HG03342 (cell line): ENCODE results near the gene TBCCD1.
"Not testable (repeated sequence)": the region's sequence is repeated elsewhere in the genome, so short reads cannot be mapped to it uniquely, and the experiment has no call there.

Source experiments
- ATAC-seq: cut with Tn5 transposase; IDR thresholded peaks from one replicate; pipeline ENCODE4 v1.9.1; 2021; ENCODE audit warnings: mild to moderate bottlenecking, moderate library complexity; ENCODE audit not compliant: unreplicated experiment

Gene TBCCD1

DNA sequence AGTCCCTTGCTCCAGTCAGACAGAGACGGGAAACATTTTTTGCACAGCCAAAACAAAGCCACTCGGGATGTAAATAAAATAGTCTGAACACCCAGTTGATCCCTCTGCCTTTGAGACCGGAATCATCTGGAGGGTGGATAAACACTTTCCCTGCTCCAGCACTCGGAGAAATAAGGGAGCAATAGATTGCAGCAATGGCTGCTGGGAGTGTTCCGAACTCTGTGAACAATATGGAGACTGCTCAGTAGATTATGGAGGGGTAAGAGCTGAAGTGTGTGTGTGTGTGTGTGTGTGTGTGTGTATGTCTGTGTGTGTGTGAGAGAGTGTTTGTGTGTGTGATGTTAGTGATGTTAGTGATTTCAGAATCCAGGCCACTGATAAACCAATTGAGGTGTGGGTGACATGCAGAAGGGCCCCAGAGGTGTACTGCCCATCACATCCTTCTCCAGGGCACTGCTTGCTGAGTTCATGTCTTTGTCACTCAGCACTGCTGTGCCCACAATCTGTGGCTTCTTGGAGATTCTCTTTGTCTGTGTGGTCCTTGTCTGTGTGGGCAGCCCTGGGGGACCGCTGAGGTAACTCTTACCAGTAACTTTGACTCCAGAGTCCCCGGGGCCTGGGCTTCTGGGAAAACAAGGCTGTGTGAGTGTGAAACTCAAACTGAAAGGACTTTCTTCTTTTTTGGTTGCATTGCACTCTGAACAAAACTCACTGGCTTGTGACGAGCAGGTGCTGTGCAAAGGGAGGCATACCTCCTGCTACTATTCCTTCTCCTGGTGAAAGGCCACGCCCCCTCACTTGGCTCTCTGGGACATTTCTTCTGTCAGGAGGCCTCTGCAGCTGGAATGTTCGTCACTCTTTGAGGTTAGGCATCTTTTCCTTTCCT lies 45.9 kb downstream of the TBCCD1 start:
- peak; percentile 66 for ATAC-seq

DNA sequence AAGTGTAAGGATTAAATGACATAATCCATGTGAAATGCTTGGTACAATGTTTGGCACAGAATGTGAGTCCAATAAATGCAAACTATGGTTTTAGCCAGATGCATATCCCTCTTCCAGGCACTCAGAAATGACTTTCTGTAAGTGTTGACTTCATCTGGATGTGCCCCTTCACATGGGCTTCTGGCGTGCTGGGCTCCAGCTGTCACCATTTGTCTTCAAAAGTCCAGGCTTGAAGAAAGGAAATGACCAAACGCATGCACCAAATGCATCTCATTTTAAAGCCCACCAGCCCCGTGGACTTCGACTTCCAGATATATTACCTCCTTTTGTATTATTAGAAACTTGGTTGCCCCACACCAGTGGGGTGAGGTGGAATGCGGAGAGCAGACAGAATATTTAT lies 46.7 kb downstream of the TBCCD1 start:
- no peak for ATAC-seq

DNA sequence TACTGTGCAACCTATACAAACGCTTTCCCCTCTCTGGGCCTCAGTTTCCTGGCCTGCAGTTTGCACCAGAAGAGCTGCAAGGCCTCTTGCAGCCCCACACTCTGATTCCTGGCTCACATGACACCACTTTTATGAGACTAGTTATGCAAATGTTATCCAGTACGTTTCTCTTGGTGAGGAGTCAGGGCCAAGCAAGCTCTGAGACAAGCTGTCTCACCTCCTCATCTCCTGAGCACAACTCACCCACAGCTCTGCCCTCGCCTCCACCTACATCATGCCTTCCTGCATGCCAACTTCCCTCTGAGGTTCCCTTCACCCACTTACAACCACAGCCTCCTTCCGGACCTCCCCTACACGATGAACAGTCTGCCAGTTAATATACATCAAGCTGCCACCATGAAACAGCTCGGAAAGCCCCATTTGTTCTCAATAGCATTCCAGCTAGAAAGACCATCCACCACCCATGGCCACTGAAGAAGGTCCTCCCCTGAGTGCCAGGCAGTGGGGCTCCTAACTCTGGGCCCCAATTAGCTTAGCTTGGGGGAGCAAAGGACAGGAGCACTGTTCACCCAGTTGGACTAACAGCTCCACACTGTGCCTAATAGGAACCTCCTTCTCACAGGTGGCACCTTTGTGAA lies 48.0 kb downstream of the TBCCD1 start:
- peak; percentile 36 for ATAC-seq

DNA sequence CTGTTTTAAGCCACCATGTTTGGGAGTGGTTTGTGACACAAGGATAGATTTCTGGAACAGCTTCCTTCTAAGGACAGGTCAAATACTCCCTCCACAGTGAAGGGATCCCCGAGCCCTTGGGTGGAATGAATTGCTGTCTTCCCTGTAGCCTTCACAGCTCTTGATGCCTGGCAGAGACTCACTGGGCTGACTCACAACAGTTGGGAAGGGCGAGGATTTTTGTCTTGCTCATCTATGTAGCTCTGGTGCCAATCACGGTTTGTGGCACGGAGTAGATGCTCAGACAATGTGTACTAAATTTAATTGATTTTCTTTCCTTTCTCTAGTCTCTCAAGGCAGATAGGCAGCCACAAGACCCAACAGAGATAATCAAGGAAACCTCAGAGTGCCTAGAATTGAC lies 49.9 kb downstream of the TBCCD1 start:
- ATAC-seq: no peak

DNA sequence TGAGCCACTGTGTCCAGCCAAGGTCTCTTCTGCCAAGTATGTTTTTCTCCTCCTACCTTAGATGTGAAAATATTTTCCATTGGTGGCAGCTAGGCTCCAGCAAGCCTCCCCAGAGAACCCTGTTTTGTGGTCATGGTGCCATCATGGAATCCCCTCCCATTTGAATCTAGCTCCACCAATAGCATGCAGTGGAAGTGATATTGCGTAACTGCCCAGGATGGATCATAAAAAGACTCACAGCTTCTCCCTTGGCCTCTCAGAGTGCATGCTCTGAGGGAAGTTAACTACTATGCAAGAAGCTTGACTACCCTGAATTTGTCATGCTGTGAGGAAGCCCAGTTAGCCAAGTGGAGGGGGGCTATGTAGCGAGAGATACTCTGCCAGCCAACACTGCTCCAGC lies 50.5 kb downstream of the TBCCD1 start:
- ATAC-seq: no peak

DNA sequence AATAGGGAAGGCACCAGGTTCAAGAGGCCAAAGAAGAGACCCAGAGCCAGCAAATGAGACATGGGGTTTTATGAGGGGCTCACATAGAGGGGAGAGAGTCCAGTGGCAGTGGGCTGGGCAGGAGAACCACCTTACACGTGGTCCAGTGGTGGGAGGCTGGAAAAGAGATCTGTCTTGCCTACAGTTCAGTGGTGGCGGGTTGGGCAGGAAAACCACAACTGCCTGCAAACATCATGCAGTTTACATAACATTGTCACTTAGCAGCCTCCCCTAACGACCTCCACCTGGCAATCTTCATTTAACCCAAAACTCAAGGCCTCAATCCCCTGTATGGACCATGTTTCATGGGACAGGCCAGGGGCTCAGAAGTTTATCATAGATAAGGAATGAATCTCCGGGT lies 52.0 kb downstream of the TBCCD1 start:
- no peak for ATAC-seq

DNA sequence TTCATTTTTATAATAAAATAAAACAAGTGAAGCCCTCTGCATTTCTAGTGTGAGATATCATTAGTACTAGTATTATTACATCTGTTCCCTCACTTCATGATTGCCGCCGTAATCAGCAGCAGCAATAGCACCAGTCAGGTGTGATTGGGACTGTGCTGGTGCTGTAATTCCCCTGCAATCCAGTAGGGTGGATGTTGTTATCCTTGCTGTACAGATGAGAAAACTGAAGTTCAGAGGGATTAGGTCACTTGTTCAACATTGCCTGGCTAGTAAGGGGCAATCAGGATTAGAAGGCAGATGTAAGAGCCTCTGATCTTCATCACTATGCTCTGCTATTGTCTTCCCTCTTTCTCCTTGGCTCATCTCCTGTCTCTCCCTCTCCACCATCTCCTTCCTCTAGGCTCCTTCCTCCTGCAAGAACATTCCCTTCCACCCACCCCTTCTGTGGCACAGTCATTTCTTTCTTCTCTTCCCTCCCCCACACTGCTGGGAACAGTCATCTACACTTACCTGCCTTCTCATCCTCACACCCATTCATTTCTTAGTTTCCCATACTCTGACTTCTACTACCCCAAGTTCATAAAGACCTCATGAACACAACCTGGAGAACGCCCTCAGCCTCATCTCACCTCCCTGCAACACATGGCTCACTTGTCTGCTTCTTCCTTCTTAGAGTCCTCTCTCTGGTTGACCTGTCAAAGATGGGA lies 52.7 kb downstream of the TBCCD1 start:
- no peak for ATAC-seq

DNA sequence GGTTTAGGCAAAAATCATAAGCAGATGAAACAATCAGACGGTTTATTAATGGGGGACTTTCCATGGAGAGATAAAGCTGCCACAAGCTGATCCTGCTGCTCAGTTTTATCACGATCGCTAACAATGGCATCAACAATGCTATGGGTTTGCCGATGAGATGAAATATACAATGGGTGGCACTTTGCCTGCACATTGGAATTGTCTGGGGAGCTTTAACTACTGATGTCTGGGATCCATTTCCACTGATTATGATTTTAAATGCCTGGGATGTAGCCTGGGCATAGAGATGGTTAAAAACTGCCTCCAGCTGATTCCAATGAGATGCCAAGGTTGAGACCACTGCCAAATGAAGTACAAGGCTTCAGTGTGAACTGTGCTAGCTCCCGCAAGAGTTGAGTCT lies 53.8 kb downstream of the TBCCD1 start:
- no peak for ATAC-seq

DNA sequence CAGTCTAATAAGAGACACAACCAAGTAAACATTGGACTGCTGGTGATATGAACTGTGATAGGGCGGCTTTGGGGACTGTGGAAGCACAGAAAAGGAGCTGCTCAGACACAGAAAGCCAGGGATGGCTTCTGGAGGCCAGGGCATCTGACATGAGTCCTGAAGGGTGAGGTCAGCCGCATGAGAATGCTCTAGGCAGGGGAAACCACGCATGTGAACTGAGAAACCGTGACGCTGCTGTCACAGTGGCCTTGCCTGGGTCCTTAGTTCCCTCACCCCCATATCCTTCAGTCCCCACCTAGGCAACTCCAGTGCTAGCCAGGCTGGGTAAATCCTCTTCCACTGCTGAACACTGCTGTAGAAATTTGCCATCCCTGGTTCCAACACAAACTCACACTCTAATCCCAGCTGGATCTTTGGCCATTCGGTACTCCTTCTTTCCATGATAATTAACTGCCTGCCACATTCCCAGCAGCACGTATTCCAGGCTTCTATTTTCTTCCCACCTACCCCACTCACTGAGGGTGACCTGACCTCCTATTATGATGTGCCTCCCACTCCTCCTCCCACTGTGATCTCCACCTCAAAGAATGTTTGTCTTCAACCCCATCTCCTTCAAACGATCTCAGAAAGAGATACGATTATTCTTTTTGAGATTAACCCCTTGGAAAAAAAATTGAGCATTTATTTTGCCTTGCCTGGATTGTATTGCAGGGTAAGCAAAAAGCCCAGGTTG lies 54.4 kb downstream of the TBCCD1 start:
- peak; percentile 25 for ATAC-seq

DNA sequence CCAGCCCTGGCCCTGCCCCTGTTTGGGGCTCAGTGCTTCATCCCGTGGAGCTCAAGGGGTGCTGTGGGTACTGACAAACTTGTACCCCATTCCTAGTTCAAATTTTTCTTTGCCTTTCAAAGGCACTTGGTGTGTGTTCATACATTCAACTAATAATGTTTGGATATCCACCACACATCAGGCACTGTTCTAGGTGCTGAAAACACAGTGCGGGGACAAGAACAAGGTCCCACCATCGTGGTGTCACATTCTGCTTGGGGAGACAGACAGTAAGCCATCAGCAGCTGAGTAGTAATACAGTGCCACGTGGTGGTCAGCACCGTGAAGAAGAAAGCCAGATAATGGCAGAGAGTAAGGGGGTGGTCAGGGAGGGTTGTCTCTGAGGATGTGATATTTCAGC lies 55.4 kb downstream of the TBCCD1 start:
- no peak for ATAC-seq

DNA sequence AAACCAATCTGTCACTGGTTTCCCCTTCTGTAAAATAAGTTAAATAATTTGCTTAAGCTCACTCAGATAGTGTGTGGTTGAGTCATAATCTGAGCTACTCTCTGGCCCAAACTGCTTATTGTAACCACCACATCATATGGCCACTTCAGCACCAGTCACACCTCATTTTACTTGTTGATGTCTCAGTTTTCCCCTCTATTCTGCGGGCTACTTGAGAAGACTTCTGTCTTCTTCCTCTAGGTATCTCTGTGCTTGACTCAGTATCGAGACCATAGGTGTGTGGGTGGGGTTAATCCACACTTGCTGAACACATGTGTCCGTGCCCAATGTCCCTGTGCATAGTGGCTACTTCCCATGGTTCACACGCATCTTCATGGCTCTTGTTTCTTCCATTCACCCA lies 55.9 kb downstream of the TBCCD1 start:
- peak; percentile 68 for ATAC-seq

DNA sequence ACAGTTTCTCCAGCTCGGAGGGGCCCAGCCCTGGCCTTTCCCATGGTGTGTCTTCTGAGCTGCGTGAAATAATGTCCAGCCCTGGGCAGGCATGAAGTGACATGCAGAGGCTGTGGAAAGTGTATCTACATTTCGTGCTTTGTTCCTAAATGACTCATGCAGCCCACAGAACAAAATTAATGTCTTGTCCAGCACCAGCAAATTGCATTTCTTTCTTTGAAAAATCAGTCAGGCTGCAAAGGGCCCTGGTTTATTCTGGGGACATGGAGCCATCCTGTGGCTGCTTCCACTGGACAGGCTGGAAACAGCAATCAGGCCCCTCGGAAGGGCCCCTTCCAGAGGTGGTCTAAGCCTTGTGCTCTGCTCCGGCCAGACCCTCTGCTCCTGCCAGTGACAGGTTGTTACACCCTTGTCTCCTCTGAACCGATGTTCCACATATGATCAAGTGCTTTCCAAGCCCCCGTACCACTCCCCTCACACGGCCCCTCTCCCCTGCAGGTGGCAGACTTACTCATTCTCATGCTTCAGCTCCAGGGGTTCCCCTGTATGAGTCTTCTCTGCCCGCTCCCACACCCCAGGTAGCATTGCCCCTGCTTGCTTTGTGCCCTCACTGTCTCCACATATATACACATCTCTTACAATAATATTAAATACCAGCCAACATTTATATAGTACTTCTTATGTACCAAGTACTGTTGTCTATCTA lies 56.6 kb downstream of the TBCCD1 start:
- ATAC-seq: no peak

DNA sequence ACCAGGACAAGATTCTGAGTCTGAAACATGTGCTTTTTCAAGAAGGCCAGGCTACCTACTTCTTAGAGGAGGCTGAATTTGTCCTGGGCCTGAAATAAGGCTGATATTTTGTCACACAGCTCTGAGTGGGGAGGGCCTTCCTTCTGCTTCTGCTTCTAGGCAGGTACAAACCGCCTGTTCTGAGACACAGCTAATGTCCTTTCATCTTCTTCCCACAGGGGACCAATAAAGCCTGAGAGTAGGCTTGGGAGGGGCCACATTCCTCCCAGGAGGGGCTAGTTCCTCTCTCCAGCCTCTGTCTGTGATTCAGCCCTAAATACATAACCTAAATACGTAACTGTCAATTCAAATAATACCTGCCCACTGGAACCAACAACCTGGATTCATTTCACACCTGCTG lies 57.7 kb downstream of the TBCCD1 start:
- ATAC-seq: no peak

DNA sequence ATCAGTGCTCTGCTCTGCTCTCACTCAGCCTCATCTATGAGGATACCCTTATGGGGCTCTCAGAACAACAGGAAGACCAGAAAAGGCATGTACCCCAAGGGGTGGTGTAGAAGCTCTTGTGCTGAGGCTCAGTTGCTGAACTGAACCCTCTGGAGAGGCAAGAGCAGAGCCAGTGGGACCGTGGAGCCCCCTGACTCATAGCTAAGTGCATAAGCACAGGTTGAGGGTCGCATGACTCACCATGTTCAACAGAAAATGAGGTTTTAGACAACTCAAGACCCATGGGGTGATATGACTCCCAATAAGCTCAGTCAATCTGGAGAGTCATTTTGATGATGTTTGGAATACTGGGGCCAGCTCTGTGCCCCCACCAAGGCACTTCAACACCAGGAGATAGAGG lies 60.3 kb downstream of the TBCCD1 start:
- ATAC-seq: no peak

DNA sequence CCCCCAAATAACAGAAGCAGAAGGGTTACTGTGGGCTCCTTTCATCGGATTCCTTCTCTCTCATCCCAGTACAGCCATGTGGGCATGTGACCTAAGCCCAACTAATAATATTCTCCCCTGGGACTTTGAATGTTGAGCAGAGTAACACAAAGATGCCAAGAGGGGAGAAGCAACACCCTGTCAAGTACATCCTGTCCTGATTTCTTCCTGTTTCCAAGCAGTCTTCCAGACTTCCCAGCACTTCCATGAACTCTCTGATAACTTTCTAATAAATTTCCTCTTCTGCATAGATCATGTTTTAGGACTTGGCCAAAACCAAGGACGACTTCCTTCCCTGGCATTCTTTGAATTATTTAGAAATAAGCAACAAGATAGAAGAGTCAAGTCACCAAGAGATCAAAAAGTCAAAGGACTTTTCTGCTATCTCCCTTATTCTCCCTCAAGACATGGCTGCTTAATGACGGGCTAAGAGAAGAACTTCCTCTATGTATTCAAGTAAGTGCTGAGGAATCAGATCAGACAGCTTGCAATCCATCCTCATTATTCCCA lies 60.9 kb downstream of the TBCCD1 start:
- ATAC-seq: no peak

DNA sequence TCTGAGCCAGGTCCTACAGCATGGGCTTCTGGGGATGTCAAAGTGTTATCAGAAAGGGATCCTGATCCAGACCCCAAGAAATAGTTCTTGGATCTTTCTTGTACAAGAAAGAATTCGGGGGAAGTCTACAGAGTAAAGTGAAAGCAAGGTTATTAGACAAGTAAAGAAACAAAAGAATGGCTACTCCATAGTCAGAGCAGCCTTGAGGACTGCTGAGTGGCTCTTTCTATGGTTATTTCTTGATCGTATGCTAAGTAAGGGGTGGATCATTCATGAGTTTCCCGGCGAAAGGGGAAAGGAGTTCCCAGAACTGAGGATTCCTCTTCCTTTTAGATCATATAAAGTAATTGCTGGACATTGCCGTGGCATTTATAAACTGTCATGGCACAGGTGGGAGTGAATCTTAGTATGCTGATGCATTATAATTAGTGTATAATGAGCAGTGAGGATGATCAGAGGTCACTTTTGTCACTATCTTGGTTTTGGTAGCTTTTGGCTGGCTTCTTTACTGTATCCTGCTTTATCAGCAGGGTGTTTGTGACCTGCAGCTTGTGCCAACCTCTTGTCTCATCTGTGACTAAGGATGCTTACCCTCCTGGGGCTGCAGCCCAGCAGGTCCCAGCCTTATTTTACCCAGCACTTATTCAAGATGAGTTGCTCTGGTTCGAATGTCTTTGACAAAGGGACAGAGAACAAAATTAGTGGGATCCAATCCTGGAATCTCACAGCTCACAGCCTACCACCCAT lies 64.0 kb downstream of the TBCCD1 start:
- ATAC-seq: no peak

DNA sequence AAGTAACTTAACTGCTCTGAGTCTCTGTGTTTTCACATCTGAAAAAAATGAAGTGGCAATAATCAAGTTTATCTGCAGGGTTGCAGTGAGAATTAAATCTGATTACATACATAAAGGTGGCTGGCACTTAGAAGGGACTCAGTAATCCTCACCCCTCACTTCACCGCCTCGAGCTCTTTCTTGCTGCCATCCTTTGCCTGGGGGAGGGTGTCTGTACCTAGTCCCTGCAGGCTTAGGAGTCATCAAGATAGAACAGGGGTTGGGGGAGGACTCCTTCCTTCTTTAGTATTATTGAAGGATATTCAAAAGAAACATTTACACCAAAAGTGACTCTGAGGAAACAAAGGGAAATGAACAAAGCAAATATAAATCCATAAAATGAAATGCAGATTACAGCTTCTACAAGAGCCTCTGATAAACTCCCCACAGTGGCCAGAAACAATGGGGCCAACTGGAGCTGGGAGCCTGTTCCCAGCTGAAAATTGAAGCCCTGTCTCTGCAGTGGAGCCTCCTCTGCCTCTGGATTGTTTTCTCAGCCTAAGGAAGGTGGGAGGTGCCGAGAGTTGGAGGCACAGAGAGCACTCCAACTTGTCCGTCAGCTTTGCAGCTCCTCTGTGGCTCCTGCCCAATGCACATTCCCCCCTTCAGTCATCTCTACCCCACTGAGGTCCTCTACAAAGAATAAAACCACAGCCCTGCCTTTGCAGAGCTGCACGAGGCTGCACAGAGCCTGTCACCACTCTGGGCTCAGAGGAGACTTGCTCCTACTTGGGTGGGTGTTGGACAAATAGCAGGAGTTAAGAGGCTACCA lies 64.8 kb downstream of the TBCCD1 start:
- ATAC-seq: no peak

DNA sequence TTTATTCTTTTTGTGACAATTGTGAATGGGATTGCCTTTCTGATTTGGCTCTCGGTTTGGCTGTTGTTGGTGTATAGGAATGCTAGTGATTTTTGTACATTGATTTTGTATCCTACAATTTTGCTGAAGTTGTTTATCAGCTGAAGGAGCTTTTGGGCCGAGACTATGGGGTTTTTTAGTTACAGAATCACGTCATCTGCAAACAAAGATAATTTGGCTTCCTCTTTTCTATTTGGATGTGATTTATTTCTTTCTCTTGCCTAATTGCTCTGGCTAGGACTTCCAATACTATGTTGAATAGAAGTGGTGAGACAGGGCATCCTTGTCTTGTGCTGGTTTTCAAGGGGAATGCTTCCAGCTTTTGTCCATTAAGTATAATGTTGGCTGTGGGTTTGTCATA lies 67.2 kb downstream of the TBCCD1 start:
- ATAC-seq: not testable (repeated sequence)

DNA sequence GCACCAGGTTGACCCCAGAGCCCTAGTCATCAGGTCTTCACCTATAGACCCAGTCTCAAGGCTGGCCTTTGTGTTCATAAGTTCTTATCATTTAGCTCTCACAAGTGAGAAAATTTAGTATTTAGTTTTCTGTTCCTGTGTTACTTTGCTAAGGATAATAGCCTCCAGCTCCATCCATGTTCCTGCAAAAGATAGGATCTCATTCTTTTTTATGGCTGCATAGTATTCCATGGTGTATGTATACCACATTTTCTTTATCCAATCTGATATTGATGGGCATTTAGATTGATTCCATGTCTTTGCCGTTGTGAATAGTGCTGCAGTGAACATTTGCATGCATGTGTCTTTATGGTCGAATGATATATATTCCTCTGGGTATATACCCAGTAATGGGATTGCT lies 69.1 kb downstream of the TBCCD1 start:
- ATAC-seq: not testable (repeated sequence)
